HepG2 (cell line): ENCODE measurements around the gene ATG16L2. TPM values are rescaled to one million over a fixed set of nuclear protein-coding genes. Genes with fewer than 3 reads are reported as not detected.

ENCODE experiments used
- ATAC-seq: fragments of 200-7000 bp; cut with Tn5 transposase; 3 replicates; pipeline ENCODE4 v1.9.1; 2020; ENCODE audit warnings: mild to moderate bottlenecking, moderate library complexity
- BruUV-seq: library from RNA; stranded (reverse); fragments of 400-500 nt; replicated peaks from 2 replicates; lab custom pipeline; 2021; lab: Mats Ljungman, UMichigan
- CTCF ChIA-PET: fragments of 300-600 bp; formaldehyde crosslinking; extraction: SDS; loops from one replicate; lab custom pipeline; 2021; ENCODE audit warnings: low total read pairs, inconsistent platforms, low intra/inter-chr PET ratio; lab: Yijun Ruan, JAX
- POLR2A ChIA-PET: fragments of 350-600 bp; sonication (Branson Sonifier 250); formaldehyde crosslinking; loops from one replicate; lab custom pipeline; 2020; ENCODE audit warnings: antibody characterized with exemption, inconsistent platforms; lab: Yijun Ruan, JAX
- DNase-seq: peaks from one replicate; pipeline ENCODE4 v3.0.0-alpha.2; 2015; ENCODE audit warnings: low spot score
- FAIRE-seq: peaks from 3 replicates; lab custom pipeline; 2011; peaks lifted over from hg19 to GRCh38; lab: Jason Lieb, UNC
- H2AFZ ChIP-seq: one replicate; pipeline ENCODE4 v1.6.1; 2011; ENCODE audit warnings: low read length, inconsistent platforms
- H3K27ac ChIP-seq: fragments of 300-600 bp; 3 replicates; pipeline ENCODE4 v1.8.0; 2011; ENCODE audit warnings: mixed run types, mild to moderate bottlenecking, mixed read lengths, low read length, inconsistent platforms; ENCODE audit not compliant: insufficient read depth; ENCODE audit errors: extremely low read length
- H3K27me3 ChIP-seq, 2 experiments: fragments of 200-600 bp in 1 of 2; 2 replicates in 1 of 2; 3 replicates in 1 of 2; pipeline versions ENCODE4 v1.6.0 to v1.8.0; 2011; ENCODE audit warnings: low read length in 2 of 2, mild to moderate bottlenecking in 2 of 2, moderate library complexity in 2 of 2, inconsistent platforms in 1 of 2; ENCODE audit not compliant: insufficient read depth in 2 of 2, control insufficient read depth in 1 of 2
- H3K36me3 ChIP-seq, 2 experiments: fragments of 200-600 bp in 1 of 2; replicated peaks in 1 of 2; 2 replicates in 1 of 2; 3 replicates in 1 of 2; pipeline versions ENCODE4 v1.5.1 to v1.8.0; 2011; ENCODE audit warnings: low read length in 2 of 2, inconsistent platforms in 1 of 2; ENCODE audit not compliant: insufficient read depth in 2 of 2, control insufficient read depth in 1 of 2
- H3K4me1 ChIP-seq: 2 replicates; pipeline ENCODE4 v1.5.1; 2012; ENCODE audit warnings: low read length, inconsistent platforms; ENCODE audit not compliant: insufficient read depth
- H3K4me2 ChIP-seq: 2 replicates; pipeline ENCODE4 v1.6.0; 2011; ENCODE audit warnings: low read depth, low read length, inconsistent platforms
- H3K4me3 ChIP-seq, 3 experiments: fragments of 200-600 bp in 1 of 3; sonication (generic), shearing (Covaris generic) in 1 of 3; replicated peaks in 1 of 3; 2 replicates each; pipeline ENCODE4 v1.5.1; 2011 to 2016; ENCODE audit warnings: low read length in 3 of 3, inconsistent platforms in 2 of 3, low read depth in 2 of 3, mild to moderate bottlenecking in 2 of 3, control low read depth in 1 of 3, mixed read lengths in 1 of 3; ENCODE audit not compliant: insufficient read depth in 1 of 3
- H3K79me2 ChIP-seq: one replicate; pipeline ENCODE4 v1.6.1; 2011; ENCODE audit warnings: low read length, inconsistent platforms; ENCODE audit not compliant: insufficient read depth
- H3K9ac ChIP-seq: 2 replicates; pipeline ENCODE4 v1.6.0; 2011; ENCODE audit warnings: mild to moderate bottlenecking, low read depth, low read length, inconsistent platforms; ENCODE audit not compliant: insufficient read depth
- H3K9me3 ChIP-seq: 2 replicates; pipeline ENCODE4 v1.5.1; 2012; ENCODE audit warnings: mild to moderate bottlenecking, low read length
- H4K20me1 ChIP-seq: 2 replicates; pipeline ENCODE4 v1.6.0; 2011; ENCODE audit warnings: inconsistent platforms, mild to moderate bottlenecking, low read length, moderate library complexity; ENCODE audit not compliant: insufficient read depth
- AKAP8 ChIP-seq: sonication (generic); formaldehyde crosslinking; IDR thresholded peaks from 2 replicates; pipeline ENCODE4 v1.5.1; 2020; ENCODE audit warnings: mild to moderate bottlenecking, missing genetic modification reagents
- ARID2 ChIP-seq: sonication (generic); formaldehyde crosslinking; IDR thresholded peaks from 2 replicates; pipeline ENCODE4 v1.8.1; 2022; ENCODE audit warnings: mild to moderate bottlenecking, missing genetic modification reagents, borderline replicate concordance
- GATAD1 ChIP-seq: IDR thresholded peaks from 2 replicates; pipeline ENCODE4 v1.6.1; 2016; ENCODE audit warnings: missing genetic modification reagents, missing compliant biosample characterization
- MXI1 ChIP-seq: IDR thresholded peaks from 3 replicates; pipeline ENCODE4 v1.6.1; 2012; ENCODE audit warnings: low read depth, low read length, inconsistent platforms, borderline replicate concordance
- NR3C1 ChIP-seq: sonication (generic); formaldehyde crosslinking; IDR thresholded peaks from 2 replicates; pipeline ENCODE4 v1.4.0; 2020; ENCODE audit warnings: missing genetic modification reagents
- RCOR2 ChIP-seq: IDR thresholded peaks from 2 replicates; pipeline ENCODE4 v1.6.1; 2016; ENCODE audit warnings: missing biosample characterization, missing genetic modification reagents
- TAF1 ChIP-seq: sonication (generic); formaldehyde crosslinking; IDR thresholded peaks from 2 replicates; pipeline ENCODE4 v1.4.0; 2020; ENCODE audit warnings: missing genetic modification reagents
- ZNF205 ChIP-seq: IDR thresholded peaks from 2 replicates; pipeline ENCODE4 v1.6.1; 2018; ENCODE audit warnings: missing biosample characterization, missing genetic modification reagents
- ZNF549 ChIP-seq: sonication (generic); formaldehyde crosslinking; IDR thresholded peaks from 2 replicates; pipeline ENCODE4 v1.5.0; 2020; ENCODE audit warnings: missing genetic modification reagents
- ZNF720 ChIP-seq: sonication (generic); formaldehyde crosslinking; IDR thresholded peaks from 2 replicates; pipeline ENCODE4 v1.4.0; 2020; ENCODE audit warnings: missing genetic modification reagents
- ZNF891 ChIP-seq: sonication (generic); formaldehyde crosslinking; IDR thresholded peaks from 2 replicates; pipeline ENCODE4 v1.5.0; 2020; ENCODE audit warnings: mild to moderate bottlenecking, missing genetic modification reagents
- WGBS: methylation state at CpG from one replicate; pipeline ENCODE4 v1.1.6; 2017; ENCODE audit warnings: low lambda C conversion rate; 5-methylcytosine and 5-hydroxymethylcytosine counted together
- in situ Hi-C: cut with HindIII; loops from 2 replicates; pipeline ENCODE4 v1.10.0; 2017; ENCODE audit warnings: low pct_unique_long_range_greater_than_20kb; ENCODE audit not compliant: extremely low pct_ligation_motif_present
- intact Hi-C: fragments of 100-400 bp; cut with micrococcal nuclease; formaldehyde crosslinking; loops from one replicate; pipeline ENCODE4 v1.10.0; 2022; ENCODE audit not compliant: unreplicated experiment
- polyA plus RNA-seq, 8 experiments: library from polyadenylated mRNA; depleted of rRNA in 3 of 8; stranded (reverse) in 7 of 8; unstranded in 1 of 8; fragments of >200 nt; fragmentation: Illumina TruSeq in 4 of 8; extraction: Trizol in 4 of 8; gene quantifications; 2 replicates each; pipeline versions ENCODE4 v1.2.1 to v1.2.3, GENCODE V29; 2011 to 2016; ENCODE audit warnings: low read depth in 4 of 8, missing spikeins in 1 of 8, mixed read lengths in 1 of 8; ENCODE audit not compliant: insufficient read depth in 1 of 8
- total RNA-seq, 5 experiments: library from RNA; depleted of rRNA; stranded (reverse); fragments of >200 nt; fragmentation: Illumina TruSeq; extraction: Trizol; gene quantifications; 2 replicates each; pipeline ENCODE4 v1.2.3, GENCODE V29; 2016; ENCODE audit warnings: low read depth in 1 of 5
- TF ChIP-seq, protein P1 (sequence below): IDR thresholded peaks from 2 replicates; pipeline ENCODE4 v1.6.1; 2016; ENCODE audit warnings: missing compliant biosample characterization, missing genetic modification reagents, borderline replicate concordance
- TF ChIP-seq, protein P2 (sequence below), 2 experiments: fragments of 450-650 bp in 1 of 2; sonication (generic) in 1 of 2; formaldehyde crosslinking in 1 of 2; IDR thresholded peaks; 2 replicates each; pipeline versions ENCODE4 v1.6.1 to v1.8.0; 2016 to 2022; ENCODE audit warnings: antibody characterized with exemption in 1 of 2, mild to moderate bottlenecking in 1 of 2, missing genetic modification reagents in 1 of 2

The ATG16L2 gene
- total and polyA plus RNA-seq, 2 of the 13 experiments (the other 11 are each of a cell fraction or from before 2014, with no cell fraction given): 6.2 to 14.8 TPM

DNA sequence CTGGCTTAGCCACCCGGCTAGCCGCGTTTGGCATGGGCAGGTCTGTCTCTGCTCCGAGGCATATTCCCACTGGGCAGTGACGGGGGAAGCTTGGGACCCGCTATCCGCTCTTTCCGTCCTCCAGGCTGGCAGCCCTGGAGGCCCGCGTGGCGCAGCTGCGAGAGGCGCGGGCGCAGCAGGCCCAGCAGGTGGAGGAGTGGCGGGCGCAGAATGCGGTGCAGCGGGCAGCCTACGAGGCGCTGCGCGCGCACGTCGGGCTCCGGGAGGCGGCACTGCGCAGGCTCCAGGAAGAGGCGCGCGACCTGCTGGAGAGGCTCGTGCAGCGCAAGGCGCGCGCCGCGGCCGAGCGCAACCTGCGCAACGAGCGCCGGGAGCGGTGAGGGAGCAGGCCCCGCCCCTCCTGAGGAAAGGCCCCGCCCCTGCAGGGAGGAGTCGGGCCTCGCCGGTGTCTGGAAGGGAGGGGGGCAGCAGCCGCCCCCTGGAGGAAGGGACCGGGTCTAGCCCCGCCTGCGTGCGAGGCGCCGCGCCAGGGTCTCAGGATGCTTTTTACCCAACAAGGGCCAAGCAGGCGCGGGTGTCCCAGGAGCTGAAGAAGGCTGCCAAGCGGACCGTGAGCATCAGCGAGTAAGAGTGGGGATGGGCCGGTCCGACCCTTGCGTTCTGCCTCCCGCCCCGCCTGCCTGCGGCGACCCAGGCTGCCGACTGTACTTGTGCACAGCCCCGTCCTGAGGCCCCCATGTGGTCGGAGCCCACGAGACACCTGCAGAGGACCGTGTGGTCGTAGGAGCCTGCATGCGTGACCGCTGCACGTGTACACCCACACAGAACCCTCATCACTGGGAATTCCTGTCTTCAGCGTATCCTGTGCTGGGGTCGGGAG, 7.9 kb downstream of the ATG16L2 start:
- WGBS: 88% methylated on average over 40 of the region's 82 CpGs
- Histone ChIP-seq H3K4me2 (peak overlapping the region; percentile 58), H2AFZ (no peak overlapping the region), H3K27me3 (no peaks in the 10 kb centered on the region), H3K4me3 (peak overlapping the region in 2 of 3 experiments; percentile 21 to 50; a peak in 3 of 6 replicates), H3K9ac (peak overlapping the region; percentile 54; the same call in 1 of the 2 replicates), H3K36me3 (peaks cover 0 to 2% of the 10 kb centered on the region in 2 experiments; a peak in 2 of 5 replicates), H3K9me3 (no peaks in the 10 kb centered on the region), H4K20me1 (no peaks in the 10 kb centered on the region), H3K27ac (peak overlapping the region; percentile 38), H3K4me1 (peaks cover 14% of the 10 kb centered on the region), H3K79me2 (no peaks in the 10 kb centered on the region)
- no TSS peak for BruUV-seq
- in situ Hi-C loops (no loop called here), intact Hi-C loops (no loop called here)
- ATAC-seq (peak; percentile 55), DNase-seq (peak; percentile 54), FAIRE-seq (no peak)
- ChIA-PET CTCF (interaction anchor here (0.8 kb wide), 1 partner anchor 97 kb away, joined by 4 read pairs; no protein-coding TSS in a partner anchor), POLR2A (no interaction called here)
- TF ChIP-seq GATAD1 (CRISPR knock-in tag) (0 out of 2 replicates have a peak, but pooled peaks have one; percentile 11), RCOR2 (no peak), ZNF891 (CRISPR knock-in tag) (no peak), ARID2 (no peak), ZNF205 (0 out of 2 replicates have a peak, but pooled peaks have one; percentile 19), NR3C1 (CRISPR knock-in tag) (no peak), ZNF549 (CRISPR knock-in tag) (no peak), TAF1 (CRISPR knock-in tag) (peak; percentile 47; the same call in 1 of the 2 replicates), AKAP8 (CRISPR knock-in tag) (0 out of 2 replicates have a peak, but pooled peaks have one; percentile 64), ZNF720 (CRISPR knock-in tag) (no peak), MXI1 (0 out of 3 replicates have a peak, but pooled peaks have one; percentile 10)
- TF ChIP-seq, protein P1, sequence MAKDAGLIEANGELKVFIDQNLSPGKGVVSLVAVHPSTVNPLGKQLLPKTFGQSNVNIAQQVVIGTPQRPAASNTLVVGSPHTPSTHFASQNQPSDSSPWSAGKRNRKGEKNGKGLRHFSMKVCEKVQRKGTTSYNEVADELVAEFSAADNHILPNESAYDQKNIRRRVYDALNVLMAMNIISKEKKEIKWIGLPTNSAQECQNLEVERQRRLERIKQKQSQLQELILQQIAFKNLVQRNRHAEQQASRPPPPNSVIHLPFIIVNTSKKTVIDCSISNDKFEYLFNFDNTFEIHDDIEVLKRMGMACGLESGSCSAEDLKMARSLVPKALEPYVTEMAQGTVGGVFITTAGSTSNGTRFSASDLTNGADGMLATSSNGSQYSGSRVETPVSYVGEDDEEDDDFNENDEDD (CRISPR knock-in tag): peak; percentile 45; the same call in 1 of the 2 replicates
- TF ChIP-seq, protein P2, sequence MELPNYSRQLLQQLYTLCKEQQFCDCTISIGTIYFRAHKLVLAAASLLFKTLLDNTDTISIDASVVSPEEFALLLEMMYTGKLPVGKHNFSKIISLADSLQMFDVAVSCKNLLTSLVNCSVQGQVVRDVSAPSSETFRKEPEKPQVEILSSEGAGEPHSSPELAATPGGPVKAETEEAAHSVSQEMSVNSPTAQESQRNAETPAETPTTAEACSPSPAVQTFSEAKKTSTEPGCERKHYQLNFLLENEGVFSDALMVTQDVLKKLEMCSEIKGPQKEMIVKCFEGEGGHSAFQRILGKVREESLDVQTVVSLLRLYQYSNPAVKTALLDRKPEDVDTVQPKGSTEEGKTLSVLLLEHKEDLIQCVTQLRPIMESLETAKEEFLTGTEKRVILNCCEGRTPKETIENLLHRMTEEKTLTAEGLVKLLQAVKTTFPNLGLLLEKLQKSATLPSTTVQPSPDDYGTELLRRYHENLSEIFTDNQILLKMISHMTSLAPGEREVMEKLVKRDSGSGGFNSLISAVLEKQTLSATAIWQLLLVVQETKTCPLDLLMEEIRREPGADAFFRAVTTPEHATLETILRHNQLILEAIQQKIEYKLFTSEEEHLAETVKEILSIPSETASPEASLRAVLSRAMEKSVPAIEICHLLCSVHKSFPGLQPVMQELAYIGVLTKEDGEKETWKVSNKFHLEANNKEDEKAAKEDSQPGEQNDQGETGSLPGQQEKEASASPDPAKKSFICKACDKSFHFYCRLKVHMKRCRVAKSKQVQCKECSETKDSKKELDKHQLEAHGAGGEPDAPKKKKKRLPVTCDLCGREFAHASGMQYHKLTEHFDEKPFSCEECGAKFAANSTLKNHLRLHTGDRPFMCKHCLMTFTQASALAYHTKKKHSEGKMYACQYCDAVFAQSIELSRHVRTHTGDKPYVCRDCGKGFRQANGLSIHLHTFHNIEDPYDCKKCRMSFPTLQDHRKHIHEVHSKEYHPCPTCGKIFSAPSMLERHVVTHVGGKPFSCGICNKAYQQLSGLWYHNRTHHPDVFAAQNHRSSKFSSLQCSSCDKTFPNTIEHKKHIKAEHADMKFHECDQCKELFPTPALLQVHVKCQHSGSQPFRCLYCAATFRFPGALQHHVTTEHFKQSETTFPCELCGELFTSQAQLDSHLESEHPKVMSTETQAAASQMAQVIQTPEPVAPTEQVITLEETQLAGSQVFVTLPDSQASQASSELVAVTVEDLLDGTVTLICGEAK (IDR thresholded peaks at IDR 0.05): no peak
- TF ChIP-seq, protein P2 (CRISPR knock-in tag; IDR thresholded peaks at IDR 0.05): peak; percentile 37; the same call in 1 of the 2 replicates
